Mesendoderm (in vitro differentiated cells): ENCODE results near the gene STARD9.

Source experiments
- DNase-seq: peaks from one replicate; pipeline ENCODE4 v3.0.0; 2013
- H2AK5ac ChIP-seq: 2 replicates; pipeline ENCODE4 v1.6.1; 2013; ENCODE audit warnings: low read length, inconsistent platforms
- H2BK120ac ChIP-seq: 2 replicates; pipeline ENCODE4 v1.6.1; 2013; ENCODE audit warnings: low read depth, mild to moderate bottlenecking, low read length, moderate library complexity, mixed read lengths
- H2BK15ac ChIP-seq: replicated peaks from 2 replicates; pipeline ENCODE4 v1.6.1; 2013; ENCODE audit warnings: low read depth, mild to moderate bottlenecking, moderate library complexity
- H2BK5ac ChIP-seq: 2 replicates; pipeline ENCODE4 v1.6.1; 2013; ENCODE audit warnings: low read length, inconsistent platforms
- H3K18ac ChIP-seq: 2 replicates; pipeline ENCODE4 v1.6.1; 2013; ENCODE audit warnings: mild to moderate bottlenecking, low read length, mixed read lengths
- H3K23ac ChIP-seq: one replicate; pipeline ENCODE4 v1.6.1; 2013; ENCODE audit warnings: low read length
- H3K27ac ChIP-seq: 2 replicates; pipeline ENCODE4 v1.5.1; 2013; ENCODE audit warnings: low read depth, mild to moderate bottlenecking, inconsistent platforms, low read length, moderate library complexity
- H3K27me3 ChIP-seq: 2 replicates; pipeline ENCODE4 v1.6.1; 2013; ENCODE audit warnings: low read length, control low read depth, mild to moderate bottlenecking, inconsistent platforms; ENCODE audit not compliant: insufficient read depth, poor library complexity
- H3K36me3 ChIP-seq: 2 replicates; pipeline ENCODE4 v1.6.1; 2013; ENCODE audit warnings: low read length, inconsistent platforms; ENCODE audit not compliant: control insufficient read depth, insufficient read depth
- H3K4ac ChIP-seq: one replicate; pipeline ENCODE4 v1.6.1; 2013; ENCODE audit warnings: low read depth, mild to moderate bottlenecking, low read length, moderate library complexity
- H3K4me1 ChIP-seq: 2 replicates; pipeline ENCODE4 v1.6.1; 2013; ENCODE audit warnings: low read depth, low read length, inconsistent platforms; ENCODE audit not compliant: control insufficient read depth
- H3K4me2 ChIP-seq: 2 replicates; pipeline ENCODE4 v1.6.1; 2013; ENCODE audit warnings: low read length
- H3K4me3 ChIP-seq: 2 replicates; pipeline ENCODE4 v1.5.1; 2013; ENCODE audit warnings: mild to moderate bottlenecking, low read length
- H3K56ac ChIP-seq: one replicate; pipeline ENCODE4 v1.6.1; 2013; ENCODE audit warnings: low read length
- H3K79me1 ChIP-seq: 2 replicates; pipeline ENCODE4 v1.6.1; 2013; ENCODE audit warnings: low read length, inconsistent platforms
- H3K79me2 ChIP-seq: 2 replicates; pipeline ENCODE4 v1.6.1; 2013; ENCODE audit warnings: mild to moderate bottlenecking, low read length; ENCODE audit not compliant: control insufficient read depth, insufficient read depth
- H3K9ac ChIP-seq: 2 replicates; pipeline ENCODE4 v1.6.1; 2013; ENCODE audit warnings: low read length, inconsistent platforms
- H4K5ac ChIP-seq: one replicate; pipeline ENCODE4 v1.6.1; 2013; ENCODE audit warnings: low read length
- H4K8ac ChIP-seq: one replicate; pipeline ENCODE4 v1.6.1; 2013; ENCODE audit warnings: low read depth, mild to moderate bottlenecking, control low read depth, low read length, moderate library complexity
- WGBS: extraction: QIAGEN DNeasy Blood & Tissue Kit; methylation state at CpG from one replicate; pipeline ENCODE4 v1.1.7; 2013; ENCODE audit warnings: low lambda C conversion rate, missing lambda C conversion rate; ENCODE audit not compliant: insufficient coverage; ENCODE audit errors: extremely low coverage; 5-methylcytosine and 5-hydroxymethylcytosine counted together

Gene STARD9

DNA sequence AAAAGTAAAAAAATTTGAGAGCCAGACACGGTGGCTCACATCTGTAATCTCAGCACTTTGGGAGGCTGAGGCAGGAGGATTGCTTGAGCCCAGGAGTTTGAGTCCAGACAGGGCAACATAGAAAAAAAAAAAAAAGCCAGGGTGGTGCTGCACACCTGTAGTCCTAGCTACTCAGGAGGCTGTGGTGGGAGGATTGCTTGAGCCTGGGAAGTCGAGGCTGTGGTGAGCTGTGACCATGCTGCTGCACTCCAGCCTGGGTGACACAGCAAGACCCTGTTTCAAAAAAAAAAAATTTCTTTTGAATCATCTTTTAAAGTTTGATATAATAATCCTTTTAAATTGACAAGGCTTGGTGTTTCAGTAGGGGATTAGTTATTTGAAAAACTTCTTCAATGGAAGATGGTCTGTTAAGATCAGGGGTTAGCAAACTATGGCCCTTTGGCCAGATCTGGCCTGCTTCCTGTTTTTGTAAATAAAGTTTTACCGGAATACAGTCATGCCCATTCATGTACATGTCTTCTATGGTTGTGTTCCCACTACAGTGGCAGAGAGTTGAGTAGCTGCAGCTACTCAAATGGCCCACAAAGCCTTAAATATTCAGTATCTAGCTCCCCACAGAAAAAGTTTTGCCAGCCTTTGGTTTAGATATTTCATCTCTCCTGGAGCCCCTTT lies 132.6 kb downstream of the STARD9 start:
- H3K27ac ChIP-seq: no peak overlapping the region
- WGBS: no CpG with 5 or more reads among the region's 3 CpGs
- no peak overlapping the region for H3K18ac ChIP-seq
- no peak overlapping the region for H2BK120ac ChIP-seq
- H3K9ac ChIP-seq: no peak overlapping the region
- no peak overlapping the region for H3K23ac ChIP-seq
- no peaks in the 10 kb centered on the region for H3K79me1 ChIP-seq
- no peak for DNase-seq
- no peaks in the 10 kb centered on the region for H3K4me1 ChIP-seq
- H3K4ac ChIP-seq: no peak overlapping the region
- no peaks in the 10 kb centered on the region for H3K27me3 ChIP-seq
- H2BK15ac ChIP-seq: no peak overlapping the region
- no peak overlapping the region for H3K4me2 ChIP-seq
- H2AK5ac ChIP-seq: no peak overlapping the region
- H4K5ac ChIP-seq: no peak overlapping the region
- no peaks in the 10 kb centered on the region for H3K36me3 ChIP-seq
- H3K56ac ChIP-seq: no peak overlapping the region
- H3K79me2 ChIP-seq: no peaks in the 10 kb centered on the region
- no peak overlapping the region for H3K4me3 ChIP-seq
- no peak overlapping the region for H2BK5ac ChIP-seq
- no peak overlapping the region for H4K8ac ChIP-seq

DNA sequence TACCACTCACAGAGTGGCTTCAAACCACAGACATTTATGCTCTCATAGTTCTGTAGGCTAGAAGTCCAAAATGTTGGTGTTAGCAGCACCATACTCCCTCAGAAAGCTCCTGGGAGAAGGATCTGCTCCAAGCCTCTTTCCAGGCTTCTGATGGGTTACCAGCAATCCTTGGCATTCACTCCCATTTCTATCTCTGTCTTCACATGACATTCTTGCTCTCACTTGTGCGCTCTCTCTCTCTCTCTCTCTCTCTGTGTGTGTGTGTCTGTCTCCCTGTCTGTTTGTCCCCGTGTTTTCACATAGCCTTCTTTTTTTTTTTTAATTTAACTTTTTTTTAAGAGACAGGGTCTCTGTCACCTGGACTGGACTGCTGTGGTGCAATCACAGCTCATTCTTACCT lies 135.3 kb downstream of the STARD9 start:
- Histone ChIP-seq H3K56ac (no peak overlapping the region), H4K5ac (no peak overlapping the region), H3K4me3 (no peak overlapping the region), H3K79me2 (no peaks in the 10 kb centered on the region), H3K4me1 (no peaks in the 10 kb centered on the region), H2BK120ac (no peak overlapping the region), H2BK15ac (no peak overlapping the region), H3K4me2 (no peak overlapping the region), H2BK5ac (no peak overlapping the region), H3K27me3 (no peaks in the 10 kb centered on the region), H2AK5ac (no peak overlapping the region), H3K18ac (no peak overlapping the region), H3K79me1 (no peaks in the 10 kb centered on the region), H3K4ac (no peak overlapping the region), H3K9ac (no peak overlapping the region), H4K8ac (no peak overlapping the region), H3K36me3 (no peaks in the 10 kb centered on the region), H3K23ac (no peak overlapping the region), H3K27ac (no peak overlapping the region)
- WGBS: no CpG with 5 or more reads among the region's 2 CpGs
- no peak for DNase-seq

DNA sequence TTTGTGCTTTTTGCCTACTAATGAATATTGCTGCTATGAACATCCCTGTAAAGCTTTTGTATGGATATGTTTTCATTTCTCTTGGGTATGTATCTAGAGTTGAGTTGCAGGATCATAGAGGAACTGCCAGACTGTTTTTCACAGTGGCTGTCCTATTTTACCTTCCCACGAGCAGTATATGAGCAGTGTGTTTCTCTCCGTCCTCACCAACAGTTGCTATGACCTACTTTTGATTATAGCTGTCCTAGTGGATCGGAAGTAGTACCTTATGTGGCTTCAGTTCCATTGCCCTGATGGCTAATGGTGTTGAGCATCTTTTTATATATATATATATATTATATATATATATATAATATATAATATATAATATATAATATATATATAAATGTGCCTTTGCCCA lies 136.3 kb downstream of the STARD9 start:
- no peak overlapping the region for H4K8ac ChIP-seq
- no peak overlapping the region for H3K4me2 ChIP-seq
- H2BK120ac ChIP-seq: no peak overlapping the region
- H3K4ac ChIP-seq: no peak overlapping the region
- H3K36me3 ChIP-seq: no peaks in the 10 kb centered on the region
- no peak overlapping the region for H2BK15ac ChIP-seq
- no peak for DNase-seq
- no peaks in the 10 kb centered on the region for H3K4me1 ChIP-seq
- no peak overlapping the region for H3K18ac ChIP-seq
- H2AK5ac ChIP-seq: no peak overlapping the region
- no peak overlapping the region for H3K56ac ChIP-seq
- no peak overlapping the region for H2BK5ac ChIP-seq
- no peaks in the 10 kb centered on the region for H3K79me1 ChIP-seq
- H3K4me3 ChIP-seq: no peak overlapping the region
- H3K27ac ChIP-seq: no peak overlapping the region
- no peaks in the 10 kb centered on the region for H3K27me3 ChIP-seq
- H3K9ac ChIP-seq: no peak overlapping the region
- no peaks in the 10 kb centered on the region for H3K79me2 ChIP-seq
- WGBS: no CpG with 5 or more reads among the region's 3 CpGs
- no peak overlapping the region for H4K5ac ChIP-seq
- no peak overlapping the region for H3K23ac ChIP-seq

- H3K4me2 ChIP-seq: no peak overlapping the region
- no peak overlapping the region for H3K23ac ChIP-seq
- H3K18ac ChIP-seq: no peak overlapping the region
- H3K79me2 ChIP-seq: no peaks in the 10 kb centered on the region
- H4K8ac ChIP-seq: no peak overlapping the region
- H4K5ac ChIP-seq: no peak overlapping the region
- H3K56ac ChIP-seq: no peak overlapping the region
- no peaks in the 10 kb centered on the region for H3K27me3 ChIP-seq
- no peak overlapping the region for H2BK120ac ChIP-seq
- no peak overlapping the region for H2AK5ac ChIP-seq
- no peak overlapping the region for H3K4ac ChIP-seq
- DNase-seq: no peak
- H3K27ac ChIP-seq: no peak overlapping the region
- no peak overlapping the region for H3K9ac ChIP-seq
- H3K4me1 ChIP-seq: no peaks in the 10 kb centered on the region
- no CpG with 5 or more reads among the region's 4 CpGs for WGBS
- H2BK5ac ChIP-seq: no peak overlapping the region
- no peaks in the 10 kb centered on the region for H3K79me1 ChIP-seq
- H3K36me3 ChIP-seq: no peaks in the 10 kb centered on the region
- H2BK15ac ChIP-seq: no peak overlapping the region
- H3K4me3 ChIP-seq: no peak overlapping the region
Observed at GRCh38 chr15:42712584-42712983, 137.2 kb downstream of the STARD9 start.

- no peak for DNase-seq
- H2BK120ac ChIP-seq: no peak overlapping the region
- H3K18ac ChIP-seq: no peak overlapping the region
- H3K4me1 ChIP-seq: no peaks in the 10 kb centered on the region
- no peak overlapping the region for H2AK5ac ChIP-seq
- H3K56ac ChIP-seq: no peak overlapping the region
- H3K79me2 ChIP-seq: no peaks in the 10 kb centered on the region
- no peaks in the 10 kb centered on the region for H3K79me1 ChIP-seq
- no peak overlapping the region for H3K27ac ChIP-seq
- H3K27me3 ChIP-seq: no peaks in the 10 kb centered on the region
- no peak overlapping the region for H2BK5ac ChIP-seq
- H3K36me3 ChIP-seq: peaks cover 2% of the 10 kb centered on the region
- no peak overlapping the region for H2BK15ac ChIP-seq
- no peak overlapping the region for H3K9ac ChIP-seq
- no peak overlapping the region for H3K4me3 ChIP-seq
- no peak overlapping the region for H4K5ac ChIP-seq
- H4K8ac ChIP-seq: no peak overlapping the region
- H3K4ac ChIP-seq: no peak overlapping the region
- no CpG with 5 or more reads among the region's 5 CpGs for WGBS
- H3K4me2 ChIP-seq: no peak overlapping the region
- no peak overlapping the region for H3K23ac ChIP-seq
Observed at GRCh38 chr15:42716125-42716524, 140.7 kb downstream of the STARD9 start.

GRCh38 chr15:42716626-42717025 lies 141.2 kb downstream of the STARD9 start:
- Histone ChIP-seq H3K27me3 (no peaks in the 10 kb centered on the region), H3K27ac (no peak overlapping the region), H2BK120ac (no peak overlapping the region), H3K18ac (no peak overlapping the region), H2BK5ac (no peak overlapping the region), H3K9ac (no peak overlapping the region), H2AK5ac (no peak overlapping the region), H3K4me1 (no peaks in the 10 kb centered on the region), H2BK15ac (no peak overlapping the region), H3K79me1 (no peaks in the 10 kb centered on the region), H3K36me3 (peaks cover 2% of the 10 kb centered on the region), H3K56ac (no peak overlapping the region), H3K4ac (no peak overlapping the region), H3K4me3 (no peak overlapping the region), H3K23ac (no peak overlapping the region), H4K5ac (no peak overlapping the region), H3K79me2 (no peaks in the 10 kb centered on the region), H4K8ac (no peak overlapping the region), H3K4me2 (no peak overlapping the region)
- DNase-seq: no peak
- no CpG with 5 or more reads among the region's 2 CpGs for WGBS
